Uterus (tissue), 2 donors: ENCODE data around the gene MBTPS2.

Source experiments
- POLR2A ChIP-seq, 2 donors: fragments of 450-650 bp; IDR thresholded peaks; one replicate each; pipeline ENCODE4 v1.6.1; 2016; ENCODE audit warnings: antibody characterized with exemption in 2 of 2, mild to moderate bottlenecking in 1 of 2, moderate library complexity in 1 of 2
- TF ChIP-seq, protein P1 (sequence below), 4 experiments: fragments of 200-600 bp in 2 of 4; fragments of 450-650 bp in 2 of 4; sonication (generic) in 2 of 4; IDR thresholded peaks; one replicate each; pipeline ENCODE4 v1.5.1; 2016 to 2019; ENCODE audit warnings: antibody characterized with exemption in 4 of 4, mild to moderate bottlenecking in 2 of 4, moderate library complexity in 1 of 4

DNA sequence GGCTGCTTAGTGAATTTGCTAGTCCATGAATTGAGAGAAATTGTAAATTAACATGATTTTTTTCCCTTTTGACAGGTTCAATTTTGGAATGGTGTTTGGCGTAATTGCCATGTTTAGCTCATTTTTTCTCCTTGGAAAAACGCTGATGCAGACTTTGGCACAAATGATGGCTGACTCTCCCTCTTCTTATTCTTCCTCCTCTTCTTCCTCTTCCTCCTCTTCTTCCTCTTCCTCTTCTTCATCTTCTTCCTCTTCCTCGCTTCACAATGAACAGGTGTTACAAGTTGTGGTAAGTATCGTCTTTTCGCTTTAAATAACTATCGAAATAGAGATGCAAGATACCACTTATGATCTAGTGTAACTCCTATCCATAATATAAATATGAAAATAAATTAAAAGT lies 5.7 kb downstream of the MBTPS2 start:
- TF ChIP-seq, protein P1, sequence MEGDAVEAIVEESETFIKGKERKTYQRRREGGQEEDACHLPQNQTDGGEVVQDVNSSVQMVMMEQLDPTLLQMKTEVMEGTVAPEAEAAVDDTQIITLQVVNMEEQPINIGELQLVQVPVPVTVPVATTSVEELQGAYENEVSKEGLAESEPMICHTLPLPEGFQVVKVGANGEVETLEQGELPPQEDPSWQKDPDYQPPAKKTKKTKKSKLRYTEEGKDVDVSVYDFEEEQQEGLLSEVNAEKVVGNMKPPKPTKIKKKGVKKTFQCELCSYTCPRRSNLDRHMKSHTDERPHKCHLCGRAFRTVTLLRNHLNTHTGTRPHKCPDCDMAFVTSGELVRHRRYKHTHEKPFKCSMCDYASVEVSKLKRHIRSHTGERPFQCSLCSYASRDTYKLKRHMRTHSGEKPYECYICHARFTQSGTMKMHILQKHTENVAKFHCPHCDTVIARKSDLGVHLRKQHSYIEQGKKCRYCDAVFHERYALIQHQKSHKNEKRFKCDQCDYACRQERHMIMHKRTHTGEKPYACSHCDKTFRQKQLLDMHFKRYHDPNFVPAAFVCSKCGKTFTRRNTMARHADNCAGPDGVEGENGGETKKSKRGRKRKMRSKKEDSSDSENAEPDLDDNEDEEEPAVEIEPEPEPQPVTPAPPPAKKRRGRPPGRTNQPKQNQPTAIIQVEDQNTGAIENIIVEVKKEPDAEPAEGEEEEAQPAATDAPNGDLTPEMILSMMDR (IDR thresholded peaks at IDR 0.05), result no peak
- TF ChIP-seq POLR2A (IDR thresholded peaks at IDR 0.05), result no peak
